BLaER1 treated with 17β-estradiol and CSF1 and Interleukin-3, amounts not matched to agents 10 nM and 100 nM (cell line): ENCODE measurements around the gene BTAF1.
"Not testable (repeated sequence)": the region's sequence is repeated elsewhere in the genome, so short reads cannot be mapped to it uniquely, and the experiment has no call there.

ENCODE experiments used
- H3K27ac ChIP-seq, 11 experiments: shearing (Covaris generic); formaldehyde crosslinking; 2 replicates each; pipeline ENCODE4 v1.8.1; 2022
- H3K27me3 ChIP-seq, 11 experiments: shearing (Covaris generic); formaldehyde crosslinking; 2 replicates each; pipeline ENCODE4 v1.8.1; 2022
- H3K36me3 ChIP-seq, 11 experiments: shearing (Covaris generic); formaldehyde crosslinking; 2 replicates each; pipeline ENCODE4 v1.8.1; 2022
- H3K4me1 ChIP-seq, 10 experiments: shearing (Covaris generic); formaldehyde crosslinking; 2 replicates each; pipeline ENCODE4 v1.8.1; 2022
- H3K4me2 ChIP-seq, 11 experiments: shearing (Covaris generic); formaldehyde crosslinking; 2 replicates each; pipeline ENCODE4 v1.8.1; 2022
- H3K4me3 ChIP-seq, 10 experiments: shearing (Covaris generic); formaldehyde crosslinking; 2 replicates each; pipeline ENCODE4 v1.8.1; 2022
- H3K9ac ChIP-seq, 11 experiments: shearing (Covaris generic); formaldehyde crosslinking; 2 replicates each; pipeline ENCODE4 v1.8.1; 2022
- H3K9me3 ChIP-seq, 11 experiments: shearing (Covaris generic); formaldehyde crosslinking; replicated peaks in 1 of 11; 2 replicates each; pipeline ENCODE4 v1.8.1; 2022
- H4K20me1 ChIP-seq, 11 experiments: shearing (Covaris generic); formaldehyde crosslinking; 2 replicates each; pipeline ENCODE4 v1.8.1; 2022
- Cebpa-rat ChIP-seq, 11 experiments: shearing (Covaris generic); IDR thresholded peaks; 2 replicates each; pipeline ENCODE4 v1.8.1; 2022

Gene BTAF1

GRCh38 chr10:92005978-92006377, 82.4 kb downstream of the BTAF1 start:
- H3K4me1 ChIP-seq: peaks cover 0 to 14% (median 10%) of the 10 kb centered on the region in 10 experiments; a peak in 13 of 20 replicates
- H3K4me2 ChIP-seq: no peak overlapping the region
- H3K27ac ChIP-seq: no peak overlapping the region
- H3K4me3 ChIP-seq: no peak overlapping the region
- no peak for TF ChIP-seq Cebpa-rat (IDR thresholded peaks at IDR 0.05)
- peaks cover 81 to 100% (median 96%) of the 10 kb centered on the region in 11 experiments for H3K36me3 ChIP-seq
- peaks cover 0 to 9% (median 0%) of the 10 kb centered on the region in 11 experiments; a peak in 3 of 22 replicates for H4K20me1 ChIP-seq
- H3K27me3 ChIP-seq: no peaks in the 10 kb centered on the region
- H3K9me3 ChIP-seq: peaks cover 10 to 27% (median 21%) of the 10 kb centered on the region in 11 experiments; a peak in 21 of 22 replicates
- no peak overlapping the region for H3K9ac ChIP-seq

- Histone ChIP-seq H3K36me3 (peaks cover 80 to 96% (median 91%) of the 10 kb centered on the region in 11 experiments), H3K27ac (no peak overlapping the region), H4K20me1 (peaks cover 0 to 4% (median 0%) of the 10 kb centered on the region in 11 experiments; a peak in 3 of 22 replicates), H3K4me3 (no peak overlapping the region), H3K9ac (no peak overlapping the region), H3K4me1 (peaks cover 0 to 14% (median 10%) of the 10 kb centered on the region in 10 experiments; a peak in 13 of 20 replicates), H3K27me3 (no peaks in the 10 kb centered on the region), H3K9me3 (peaks cover 0 to 7% (median 5%) of the 10 kb centered on the region in 11 experiments; a peak in 11 of 22 replicates), H3K4me2 (no peak overlapping the region)
- no peak for TF ChIP-seq Cebpa-rat (IDR thresholded peaks at IDR 0.05)
These were observed 85.9 kb downstream of the BTAF1 start for GRCh38 chr10:92009445-92009844.

- Histone ChIP-seq H3K27me3 (no peaks in the 10 kb centered on the region), H3K36me3 (peaks cover 80 to 96% (median 92%) of the 10 kb centered on the region in 11 experiments), H3K9me3 (no peaks in the 10 kb centered on the region), H3K4me2 (no peak overlapping the region), H3K4me3 (no peak overlapping the region), H3K9ac (no peak overlapping the region), H3K27ac (no peak overlapping the region), H3K4me1 (peaks cover 0 to 14% (median 10%) of the 10 kb centered on the region in 10 experiments; a peak in 13 of 20 replicates), H4K20me1 (peaks cover 0 to 4% (median 0%) of the 10 kb centered on the region in 11 experiments; a peak in 2 of 22 replicates)
- no peak for TF ChIP-seq Cebpa-rat (IDR thresholded peaks at IDR 0.05)
These were observed 86.6 kb downstream of the BTAF1 start for GRCh38 chr10:92010047-92010735.

GRCh38 chr10:92011560-92012214, 88.1 kb downstream of the BTAF1 start:
- no peak overlapping the region for H3K9ac ChIP-seq
- no peak overlapping the region for H3K4me3 ChIP-seq
- H3K36me3 ChIP-seq: peaks cover 83 to 96% (median 92%) of the 10 kb centered on the region in 11 experiments
- no peak for TF ChIP-seq Cebpa-rat (IDR thresholded peaks at IDR 0.05)
- H4K20me1 ChIP-seq: peaks cover 0 to 4% (median 0%) of the 10 kb centered on the region in 11 experiments; a peak in 2 of 22 replicates
- no peaks in the 10 kb centered on the region for H3K27me3 ChIP-seq
- H3K9me3 ChIP-seq: no peaks in the 10 kb centered on the region
- H3K27ac ChIP-seq: no peak overlapping the region
- no peak overlapping the region for H3K4me2 ChIP-seq
- peaks cover 0 to 14% (median 10%) of the 10 kb centered on the region in 10 experiments; a peak in 13 of 20 replicates for H3K4me1 ChIP-seq

GRCh38 chr10:92014620-92015019, 91.0 kb downstream of the BTAF1 start:
- Histone ChIP-seq H4K20me1 (peaks cover 0 to 11% (median 0%) of the 10 kb centered on the region in 11 experiments; a peak in 2 of 22 replicates), H3K4me2 (no peak overlapping the region), H3K4me1 (no peaks in the 10 kb centered on the region), H3K36me3 (peaks cover 86 to 96% (median 94%) of the 10 kb centered on the region in 11 experiments), H3K27ac (no peak overlapping the region), H3K9me3 (no peaks in the 10 kb centered on the region), H3K9ac (no peak overlapping the region), H3K4me3 (no peak overlapping the region), H3K27me3 (no peaks in the 10 kb centered on the region)
- TF ChIP-seq Cebpa-rat (IDR thresholded peaks at IDR 0.05): no peak

- H3K36me3 ChIP-seq: peaks cover 94 to 100% (median 99%) of the 10 kb centered on the region in 11 experiments
- peaks cover 0 to 12% (median 0%) of the 10 kb centered on the region in 11 experiments; a peak in 3 of 22 replicates for H4K20me1 ChIP-seq
- no peak overlapping the region for H3K4me3 ChIP-seq
These were observed 101.1 kb downstream of the BTAF1 start for GRCh38 chr10:92024700-92025099.

GRCh38 chr10:92025340-92025739, 101.8 kb downstream of the BTAF1 start:
- not testable (repeated sequence) for H3K9me3 ChIP-seq, H3K4me1 ChIP-seq, H3K4me2 ChIP-seq, H3K27ac ChIP-seq, H3K4me3 ChIP-seq, H3K27me3 ChIP-seq, H3K9ac ChIP-seq
- Histone ChIP-seq H3K36me3 (peaks cover 95 to 100% (median 98%) of the 10 kb centered on the region in 11 experiments), H4K20me1 (peaks cover 0 to 12% (median 0%) of the 10 kb centered on the region in 11 experiments; a peak in 3 of 22 replicates)

More at GRCh38 chr10:92024700-92025099, 101.1 kb downstream of the BTAF1 start:
- Histone ChIP-seq H3K27ac (no peak overlapping the region), H3K9me3 (no peaks in the 10 kb centered on the region), H3K4me2 (no peak overlapping the region), H3K9ac (no peak overlapping the region), H3K27me3 (no peaks in the 10 kb centered on the region), H3K4me1 (no peaks in the 10 kb centered on the region)
- TF ChIP-seq Cebpa-rat (IDR thresholded peaks at IDR 0.05): no peak

GRCh38 chr10:92027141-92027540, 103.6 kb downstream of the BTAF1 start:
- Histone ChIP-seq H3K4me1 (no peaks in the 10 kb centered on the region), H4K20me1 (peaks cover 0 to 8% (median 0%) of the 10 kb centered on the region in 11 experiments; a peak in 3 of 22 replicates), H3K9me3 (no peaks in the 10 kb centered on the region), H3K4me2 (no peak overlapping the region), H3K27me3 (no peaks in the 10 kb centered on the region), H3K27ac (no peak overlapping the region), H3K4me3 (no peak overlapping the region), H3K36me3 (peaks cover 95 to 100% (median 98%) of the 10 kb centered on the region in 11 experiments), H3K9ac (no peak overlapping the region)
- TF ChIP-seq Cebpa-rat (IDR thresholded peaks at IDR 0.05): no peak

- Histone ChIP-seq H3K9me3 (peaks cover 0 to 14% (median 0%) of the 10 kb centered on the region in 11 experiments; a peak in 3 of 22 replicates), H3K9ac (no peak overlapping the region), H3K4me3 (no peak overlapping the region), H3K4me2 (no peak overlapping the region), H3K4me1 (no peaks in the 10 kb centered on the region), H4K20me1 (no peaks in the 10 kb centered on the region; a peak in 1 of 22 replicates), H3K27me3 (no peaks in the 10 kb centered on the region), H3K36me3 (peaks cover 81 to 98% (median 92%) of the 10 kb centered on the region in 11 experiments), H3K27ac (no peak overlapping the region)
- TF ChIP-seq Cebpa-rat (IDR thresholded peaks at IDR 0.05): no peak
These were observed 108.0 kb downstream of the BTAF1 start for GRCh38 chr10:92031580-92031979.

- not testable (repeated sequence) for H3K9ac ChIP-seq, H3K4me2 ChIP-seq
- H3K36me3 ChIP-seq: peaks cover 66 to 92% (median 84%) of the 10 kb centered on the region in 11 experiments
These were observed 109.5 kb downstream of the BTAF1 start for GRCh38 chr10:92033070-92033469.

More at GRCh38 chr10:92033070-92033469, 109.5 kb downstream of the BTAF1 start:
- H3K4me1 ChIP-seq, H3K4me3 ChIP-seq, H3K27ac ChIP-seq, H3K27me3 ChIP-seq, H4K20me1 ChIP-seq: not testable (repeated sequence)
- H3K9me3 ChIP-seq: peaks cover 0 to 14% (median 0%) of the 10 kb centered on the region in 11 experiments; a peak in 3 of 22 replicates
